ENCODE data around the gene HNRNPA3. TPM values are rescaled to one million over a fixed set of nuclear protein-coding genes. Genes with fewer than 3 reads are reported as not detected.

HNRNPA3 gene
- total RNA-seq, 1 experiment from 2014 or later, result 332 TPM

DNA sequence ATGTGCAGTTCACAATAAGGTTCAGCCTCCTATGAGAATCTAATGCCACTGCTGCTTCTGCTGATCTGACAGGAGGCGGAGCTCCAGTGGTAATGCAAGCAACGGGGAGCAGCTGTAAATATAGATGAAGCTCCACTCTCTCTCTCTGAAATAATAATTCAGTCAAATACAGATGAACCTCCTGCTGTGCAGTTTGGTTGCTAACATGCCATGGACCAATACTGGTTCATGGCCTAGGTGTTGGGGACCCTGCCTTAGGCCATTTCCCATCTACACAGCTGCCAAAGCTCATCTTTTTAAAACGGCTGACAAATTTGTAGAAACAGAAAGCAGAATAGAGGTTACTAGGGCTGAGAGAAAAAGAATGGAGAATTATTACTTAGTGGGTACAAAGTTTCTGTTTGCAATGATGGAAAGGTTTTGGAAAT, 10.7 kb upstream of the HNRNPA3 start:
- ChIA-PET POLR2A (interaction anchor here (1.0 kb wide), 1 partner anchor 10 kb away, joined by 11 read pairs; the partner anchor contains the start of gene HNRNPA3), CTCF (interaction anchor here (0.6 to 0.8 kb wide), 2 partner anchors 10 to 37 kb away, joined by 3 to 4 read pairs; partner anchors contain the start of gene HNRNPA3)
- Histone ChIP-seq H3K27me3 (replicated peaks; ENCODE audit: control insufficient read depth, insufficient read depth, low read length) (no peaks in the 10 kb centered on the region), H3K9me3 (no peaks in the 10 kb centered on the region), H3K36me3 (ENCODE audit: control insufficient read depth, insufficient read depth, low read length) (no peaks in the 10 kb centered on the region), H3K4me1 (no peaks in the 10 kb centered on the region), H3K4me3 (ENCODE audit: low read depth, low read length) (no peak overlapping the region)
- no peak for DNase-seq
- Mint-ChIP-seq H3K9me3 (ENCODE audit: unreplicated experiment) (no peaks in the 10 kb centered on the region), H3K27ac (ENCODE audit: unreplicated experiment) (no peak overlapping the region), H3K4me1 (ENCODE audit: low read depth, unreplicated experiment) (no peaks in the 10 kb centered on the region), H3K27me3 (ENCODE audit: insufficient read depth, unreplicated experiment) (no peaks in the 10 kb centered on the region), H3K4me3 (ENCODE audit: unreplicated experiment) (no peak overlapping the region), H3K36me3 (ENCODE audit: insufficient read depth, unreplicated experiment) (no peaks in the 10 kb centered on the region)
- BruUV-seq (replicated peaks), result no TSS peak
- intact Hi-C loops (cut with micrococcal nuclease; ENCODE audit: unreplicated experiment), result no loop called here
- TF ChIP-seq, protein P1, sequence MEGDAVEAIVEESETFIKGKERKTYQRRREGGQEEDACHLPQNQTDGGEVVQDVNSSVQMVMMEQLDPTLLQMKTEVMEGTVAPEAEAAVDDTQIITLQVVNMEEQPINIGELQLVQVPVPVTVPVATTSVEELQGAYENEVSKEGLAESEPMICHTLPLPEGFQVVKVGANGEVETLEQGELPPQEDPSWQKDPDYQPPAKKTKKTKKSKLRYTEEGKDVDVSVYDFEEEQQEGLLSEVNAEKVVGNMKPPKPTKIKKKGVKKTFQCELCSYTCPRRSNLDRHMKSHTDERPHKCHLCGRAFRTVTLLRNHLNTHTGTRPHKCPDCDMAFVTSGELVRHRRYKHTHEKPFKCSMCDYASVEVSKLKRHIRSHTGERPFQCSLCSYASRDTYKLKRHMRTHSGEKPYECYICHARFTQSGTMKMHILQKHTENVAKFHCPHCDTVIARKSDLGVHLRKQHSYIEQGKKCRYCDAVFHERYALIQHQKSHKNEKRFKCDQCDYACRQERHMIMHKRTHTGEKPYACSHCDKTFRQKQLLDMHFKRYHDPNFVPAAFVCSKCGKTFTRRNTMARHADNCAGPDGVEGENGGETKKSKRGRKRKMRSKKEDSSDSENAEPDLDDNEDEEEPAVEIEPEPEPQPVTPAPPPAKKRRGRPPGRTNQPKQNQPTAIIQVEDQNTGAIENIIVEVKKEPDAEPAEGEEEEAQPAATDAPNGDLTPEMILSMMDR (IDR thresholded peaks at IDR 0.05; ENCODE audit: insufficient read depth in 1 of 2, low read depth in 1 of 2, low read length in 1 of 2, severe bottlenecking in 1 of 2, unreplicated experiment in 1 of 2), result no peak

DNA sequence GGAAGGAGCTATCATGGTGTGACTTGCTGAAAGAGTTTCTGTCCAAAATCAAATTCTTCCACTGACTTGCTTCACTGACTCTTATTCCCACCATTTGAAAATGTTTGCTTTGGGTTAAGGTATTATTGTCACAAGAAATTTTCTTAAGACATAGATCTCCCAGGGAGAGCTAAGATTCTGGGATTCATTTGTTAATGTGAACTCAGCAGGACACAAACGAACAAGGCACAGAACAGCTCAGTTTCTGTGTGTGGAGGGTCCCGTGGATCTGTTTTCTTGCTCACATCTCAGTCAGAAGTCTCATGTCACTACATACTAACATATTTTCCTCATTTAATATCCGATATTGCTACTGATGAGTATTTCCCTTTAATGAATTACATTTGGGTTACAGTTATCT, 8.2 kb upstream of the HNRNPA3 start:
- Mint-ChIP-seq H3K4me3 (ENCODE audit: unreplicated experiment) (no peak overlapping the region), H3K9me3 (ENCODE audit: unreplicated experiment) (no peaks in the 10 kb centered on the region), H3K4me1 (ENCODE audit: low read depth, unreplicated experiment) (no peaks in the 10 kb centered on the region), H3K27ac (ENCODE audit: unreplicated experiment) (no peak overlapping the region), H3K36me3 (ENCODE audit: insufficient read depth, unreplicated experiment) (no peaks in the 10 kb centered on the region), H3K27me3 (ENCODE audit: insufficient read depth, unreplicated experiment) (no peaks in the 10 kb centered on the region)
- no peak for DNase-seq
- no TSS peak for BruUV-seq (replicated peaks)
- TF ChIP-seq, protein P1 (IDR thresholded peaks at IDR 0.05; ENCODE audit: insufficient read depth in 1 of 2, low read depth in 1 of 2, low read length in 1 of 2, severe bottlenecking in 1 of 2, unreplicated experiment in 1 of 2), result no peak
- H3K27me3 ChIP-seq (replicated peaks; ENCODE audit: control insufficient read depth, insufficient read depth, low read length), result no peaks in the 10 kb centered on the region
- H3K4me1 ChIP-seq, result no peaks in the 10 kb centered on the region
- ChIA-PET POLR2A (no interaction called here), CTCF (interaction anchor here (1.7 kb wide), 1 partner anchor 51 kb away, joined by 3 read pairs; no protein-coding TSS in a partner anchor)
- H3K4me3 ChIP-seq (ENCODE audit: low read depth, low read length), result no peak overlapping the region
- no peaks in the 10 kb centered on the region for H3K36me3 ChIP-seq (ENCODE audit: control insufficient read depth, insufficient read depth, low read length)
- H3K9me3 ChIP-seq, result no peaks in the 10 kb centered on the region
- intact Hi-C loops (cut with micrococcal nuclease; ENCODE audit: unreplicated experiment), result no loop called here

DNA sequence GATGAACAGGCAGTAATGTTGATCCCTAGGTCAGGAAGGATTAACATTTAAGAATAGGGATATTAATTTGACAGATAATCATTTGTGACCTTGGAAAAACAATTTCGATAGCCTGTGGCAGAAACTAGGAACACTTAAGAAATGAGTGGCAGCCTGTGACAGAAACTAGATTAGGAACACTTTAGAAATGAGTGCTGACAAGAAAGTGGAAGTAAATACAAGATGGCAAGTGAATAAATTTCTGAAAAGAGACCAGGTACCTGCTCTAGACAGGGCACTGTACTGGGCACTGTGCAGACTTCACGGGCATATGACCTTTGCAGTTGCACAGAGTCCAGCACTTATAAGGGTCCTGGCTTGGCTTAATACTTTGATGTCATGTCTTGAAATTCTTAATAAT, 5.5 kb upstream of the HNRNPA3 start:
- CTCF ChIA-PET, result no interaction called here
- POLR2A ChIA-PET, result no interaction called here
- H3K27me3 Mint-ChIP-seq (ENCODE audit: insufficient read depth, unreplicated experiment), result no peaks in the 10 kb centered on the region
- no peak overlapping the region for H3K27ac Mint-ChIP-seq (ENCODE audit: unreplicated experiment)
- no peaks in the 10 kb centered on the region for H3K9me3 Mint-ChIP-seq (ENCODE audit: unreplicated experiment)
- H3K4me1 Mint-ChIP-seq (ENCODE audit: low read depth, unreplicated experiment), result no peaks in the 10 kb centered on the region
- peaks cover 9% of the 10 kb centered on the region for H3K36me3 Mint-ChIP-seq (ENCODE audit: insufficient read depth, unreplicated experiment)
- intact Hi-C loops (cut with micrococcal nuclease; ENCODE audit: unreplicated experiment), result no loop called here
- Histone ChIP-seq H3K4me1 (peaks cover 10% of the 10 kb centered on the region; the same call in 1 of the 2 replicates), H3K36me3 (ENCODE audit: control insufficient read depth, insufficient read depth, low read length) (no peaks in the 10 kb centered on the region), H3K27me3 (replicated peaks; ENCODE audit: control insufficient read depth, insufficient read depth, low read length) (no peaks in the 10 kb centered on the region), H3K4me3 (ENCODE audit: low read depth, low read length) (no peak overlapping the region), H3K9me3 (no peaks in the 10 kb centered on the region)
- TF ChIP-seq, protein P1 (IDR thresholded peaks at IDR 0.05; ENCODE audit: insufficient read depth in 1 of 2, low read depth in 1 of 2, low read length in 1 of 2, severe bottlenecking in 1 of 2, unreplicated experiment in 1 of 2), result no peak
- BruUV-seq (replicated peaks), result no TSS peak
- H3K4me3 Mint-ChIP-seq (ENCODE audit: unreplicated experiment), result no peak overlapping the region
- DNase-seq, result no peak
